ENCODE results near the gene TOLLIP.

The TOLLIP gene

DNA sequence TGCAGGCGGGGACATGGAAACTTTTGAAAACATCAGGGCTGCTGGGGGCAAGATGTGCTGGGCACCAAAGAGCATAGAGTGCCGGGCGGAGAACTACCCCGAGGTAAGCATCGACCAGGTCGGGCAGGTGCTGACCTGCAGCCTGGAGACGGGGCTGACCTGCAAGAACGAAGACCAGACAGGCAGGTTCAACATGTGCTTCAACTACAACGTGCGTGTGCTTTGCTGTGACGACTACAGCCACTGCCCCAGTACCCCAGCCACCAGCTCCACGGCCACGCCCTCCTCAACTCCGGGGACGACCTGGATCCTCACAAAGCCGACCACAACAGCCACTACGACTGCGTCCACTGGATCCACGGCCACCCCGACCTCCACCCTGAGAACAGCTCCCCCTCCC is 67.1 kb downstream of the TOLLIP start:
- TF ChIP-seq MYC (IDR thresholded peaks at IDR 0.05; ENCODE audit: low read depth, low read length) (no peak), MAX (IDR thresholded peaks at IDR 0.05; ENCODE audit: low read depth, low read length) (no peak), POLR2A (IDR thresholded peaks at IDR 0.05; ENCODE audit: extremely low read depth, insufficient read length) (no peak)
- TF ChIP-seq, protein P1, sequence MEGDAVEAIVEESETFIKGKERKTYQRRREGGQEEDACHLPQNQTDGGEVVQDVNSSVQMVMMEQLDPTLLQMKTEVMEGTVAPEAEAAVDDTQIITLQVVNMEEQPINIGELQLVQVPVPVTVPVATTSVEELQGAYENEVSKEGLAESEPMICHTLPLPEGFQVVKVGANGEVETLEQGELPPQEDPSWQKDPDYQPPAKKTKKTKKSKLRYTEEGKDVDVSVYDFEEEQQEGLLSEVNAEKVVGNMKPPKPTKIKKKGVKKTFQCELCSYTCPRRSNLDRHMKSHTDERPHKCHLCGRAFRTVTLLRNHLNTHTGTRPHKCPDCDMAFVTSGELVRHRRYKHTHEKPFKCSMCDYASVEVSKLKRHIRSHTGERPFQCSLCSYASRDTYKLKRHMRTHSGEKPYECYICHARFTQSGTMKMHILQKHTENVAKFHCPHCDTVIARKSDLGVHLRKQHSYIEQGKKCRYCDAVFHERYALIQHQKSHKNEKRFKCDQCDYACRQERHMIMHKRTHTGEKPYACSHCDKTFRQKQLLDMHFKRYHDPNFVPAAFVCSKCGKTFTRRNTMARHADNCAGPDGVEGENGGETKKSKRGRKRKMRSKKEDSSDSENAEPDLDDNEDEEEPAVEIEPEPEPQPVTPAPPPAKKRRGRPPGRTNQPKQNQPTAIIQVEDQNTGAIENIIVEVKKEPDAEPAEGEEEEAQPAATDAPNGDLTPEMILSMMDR (IDR thresholded peaks at IDR 0.05; ENCODE audit: low read depth, low read length): no peak
- no peak overlapping the region for H3K4me3 ChIP-seq (ENCODE audit: low read depth, low read length)
- no peak for DNase-seq (ENCODE audit: low read depth)

- TF ChIP-seq, protein P1 (IDR thresholded peaks at IDR 0.05; ENCODE audit: low read depth, low read length): no peak
- TF ChIP-seq POLR2A (IDR thresholded peaks at IDR 0.05; ENCODE audit: extremely low read depth, insufficient read length): no peak
- no peak overlapping the region for H3K4me3 ChIP-seq (ENCODE audit: low read depth, low read length)
- no peak for DNase-seq (ENCODE audit: low read depth)
Measured at GRCh38 chr11:1241706-1242105, 67.7 kb downstream of the TOLLIP start.

DNA sequence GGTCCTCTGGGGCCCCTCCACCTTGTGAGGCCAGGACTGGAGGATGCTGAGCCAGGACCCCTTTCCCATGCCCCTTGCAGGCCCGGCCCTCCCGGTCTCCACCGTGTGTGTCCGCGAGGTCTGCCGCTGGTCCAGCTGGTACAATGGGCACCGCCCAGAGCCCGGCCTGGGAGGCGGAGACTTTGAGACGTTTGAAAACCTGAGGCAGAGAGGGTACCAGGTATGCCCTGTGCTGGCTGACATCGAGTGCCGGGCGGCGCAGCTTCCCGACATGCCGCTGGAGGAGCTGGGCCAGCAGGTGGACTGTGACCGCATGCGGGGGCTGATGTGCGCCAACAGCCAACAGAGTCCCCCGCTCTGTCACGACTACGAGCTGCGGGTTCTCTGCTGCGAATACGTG is 68.7 kb downstream of the TOLLIP start:
- H3K4me3 ChIP-seq (ENCODE audit: low read depth, low read length): no peak overlapping the region
- DNase-seq (ENCODE audit: low read depth): no peak
- TF ChIP-seq MAX (IDR thresholded peaks at IDR 0.05; ENCODE audit: low read depth, low read length) (no peak), MYC (IDR thresholded peaks at IDR 0.05; ENCODE audit: low read depth, low read length) (no peak), POLR2A (IDR thresholded peaks at IDR 0.05; ENCODE audit: extremely low read depth, insufficient read length) (no peak)
- TF ChIP-seq, protein P1 (IDR thresholded peaks at IDR 0.05; ENCODE audit: low read depth, low read length): no peak

GRCh38 chr11:1239596-1240205 is 69.7 kb downstream of the TOLLIP start:
- no peak overlapping the region for H3K4me3 ChIP-seq (ENCODE audit: low read depth, low read length)
- TF ChIP-seq MAX (IDR thresholded peaks at IDR 0.05; ENCODE audit: low read depth, low read length): no peak
- TF ChIP-seq MYC (IDR thresholded peaks at IDR 0.05; ENCODE audit: low read depth, low read length): no peak
- TF ChIP-seq, protein P1 (IDR thresholded peaks at IDR 0.05; ENCODE audit: low read depth, low read length): no peak
- TF ChIP-seq POLR2A (IDR thresholded peaks at IDR 0.05; ENCODE audit: extremely low read depth, insufficient read length): no peak
- DNase-seq (ENCODE audit: low read depth): no peak

DNA sequence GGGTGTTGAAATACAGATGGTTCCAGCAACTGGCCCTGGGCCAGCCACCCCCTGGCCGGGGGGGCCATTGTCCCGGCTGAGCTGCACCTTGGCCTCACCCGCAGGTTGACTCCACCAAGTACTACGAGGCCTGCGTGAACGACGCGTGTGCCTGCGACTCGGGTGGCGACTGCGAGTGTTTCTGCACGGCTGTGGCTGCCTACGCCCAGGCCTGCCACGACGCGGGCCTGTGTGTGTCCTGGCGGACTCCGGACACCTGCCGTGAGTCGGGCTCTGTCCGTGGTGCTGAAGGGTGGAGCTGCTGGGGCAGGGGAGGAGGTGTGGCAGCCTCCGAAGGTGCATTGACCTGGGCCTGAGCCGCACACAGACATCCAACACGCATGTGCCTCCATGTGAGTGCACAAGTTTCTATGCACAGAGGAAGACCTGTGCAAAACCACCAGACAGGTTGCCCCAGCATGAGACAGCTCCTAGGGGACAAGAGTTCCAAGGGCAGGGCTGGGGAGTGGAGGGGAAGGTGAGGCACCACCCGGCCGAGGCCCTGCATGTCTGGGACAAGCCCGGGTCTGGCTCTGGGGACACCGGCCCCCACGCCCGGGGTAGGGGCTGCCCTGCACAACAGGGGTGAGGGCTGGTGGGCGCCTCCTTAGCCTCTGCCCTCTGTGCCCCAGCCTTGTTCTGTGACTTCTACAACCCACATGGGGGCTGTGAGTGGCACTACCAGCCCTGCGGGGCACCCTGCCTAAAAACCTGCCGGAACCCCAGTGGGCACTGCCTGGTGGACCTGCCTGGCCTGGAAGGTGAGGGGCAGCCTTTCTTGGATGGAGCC is 70.5 kb downstream of the TOLLIP start:
- TF ChIP-seq MYC (IDR thresholded peaks at IDR 0.05; ENCODE audit: low read depth, low read length) (no peak), MAX (IDR thresholded peaks at IDR 0.05; ENCODE audit: low read depth, low read length) (no peak), POLR2A (IDR thresholded peaks at IDR 0.05; ENCODE audit: extremely low read depth, insufficient read length) (no peak)
- TF ChIP-seq, protein P1 (IDR thresholded peaks at IDR 0.05; ENCODE audit: low read depth, low read length): no peak
- DNase-seq (ENCODE audit: low read depth): no peak
- no peak overlapping the region for H3K4me3 ChIP-seq (ENCODE audit: low read depth, low read length)
